Upper lobe of right lung (tissue), 1 donor: ENCODE results near the gene NVL. TPM values are rescaled to one million over a fixed set of nuclear protein-coding genes. Genes with fewer than 3 reads are reported as not detected.

Experiments used
- ATAC-seq: fragments of 200-7000 bp; cut with Tn5 transposase; one replicate; pipeline ENCODE4 v1.9.1; 2020; ENCODE audit warnings: mild to moderate bottlenecking, moderate library complexity
- DNase-seq: peaks from one replicate; pipeline ENCODE4 v3.0.0-alpha.2; 2020
- H3K27ac ChIP-seq: fragments of 200-600 bp; one replicate; pipeline ENCODE4 v1.8.0; 2022
- H3K27me3 ChIP-seq: fragments of 200-600 bp; one replicate; pipeline ENCODE4 v1.8.0; 2022; ENCODE audit warnings: mild to moderate bottlenecking
- H3K36me3 ChIP-seq: fragments of 200-600 bp; one replicate; pipeline ENCODE4 v1.8.0; 2022
- H3K4me1 ChIP-seq: fragments of 200-600 bp; one replicate; pipeline ENCODE4 v1.8.0; 2022
- H3K4me3 ChIP-seq: fragments of 200-600 bp; one replicate; pipeline ENCODE4 v1.8.0; 2022; ENCODE audit warnings: mild to moderate bottlenecking
- H3K9me3 ChIP-seq: fragments of 200-600 bp; one replicate; pipeline ENCODE4 v1.8.0; 2022
- intact Hi-C: fragments of 100-400 bp; cut with DNase I; formaldehyde crosslinking; loops from one replicate; pipeline ENCODE4 v1.11.0; 2022
- total RNA-seq: library from RNA; stranded (reverse); fragmentation: NEBNext Ultra II Directional; extraction: Animal tissue kit (Norgen Biotek cat#: 25700); gene quantifications from one replicate; pipeline ENCODE4 v1.2.1, GENCODE V29; 2021
- TF ChIP-seq, protein P1 (sequence below): fragments of 200-600 bp; IDR thresholded peaks from one replicate; pipeline ENCODE4 v1.8.0; 2022; ENCODE audit warnings: antibody characterized with exemption
- donor health status: DM: no; HTN: yes; CAD: no; lungs with severe emphysema.

NVL gene
- total RNA-seq, 1 donor from 2014 or later = 24.1 TPM

DNA sequence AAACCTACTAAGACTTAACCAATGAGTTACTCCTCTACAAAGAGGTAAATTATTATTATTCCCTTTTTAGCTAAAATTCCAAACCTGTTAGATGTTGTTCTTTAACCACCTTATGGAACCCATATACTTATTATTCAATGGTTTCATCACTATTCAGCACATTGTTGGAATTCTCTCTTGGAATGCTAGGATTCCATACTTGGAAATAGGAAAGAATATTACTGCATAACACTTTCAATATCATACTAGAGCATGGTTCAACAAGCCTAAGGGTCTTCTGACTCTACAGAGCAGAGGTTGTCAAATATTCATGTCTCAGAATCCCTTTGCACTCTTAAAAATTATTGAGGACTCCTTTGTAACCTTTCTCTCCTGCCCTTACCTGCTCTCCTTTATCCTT, 77.5 kb downstream of the NVL start:
- TF ChIP-seq, protein P1, sequence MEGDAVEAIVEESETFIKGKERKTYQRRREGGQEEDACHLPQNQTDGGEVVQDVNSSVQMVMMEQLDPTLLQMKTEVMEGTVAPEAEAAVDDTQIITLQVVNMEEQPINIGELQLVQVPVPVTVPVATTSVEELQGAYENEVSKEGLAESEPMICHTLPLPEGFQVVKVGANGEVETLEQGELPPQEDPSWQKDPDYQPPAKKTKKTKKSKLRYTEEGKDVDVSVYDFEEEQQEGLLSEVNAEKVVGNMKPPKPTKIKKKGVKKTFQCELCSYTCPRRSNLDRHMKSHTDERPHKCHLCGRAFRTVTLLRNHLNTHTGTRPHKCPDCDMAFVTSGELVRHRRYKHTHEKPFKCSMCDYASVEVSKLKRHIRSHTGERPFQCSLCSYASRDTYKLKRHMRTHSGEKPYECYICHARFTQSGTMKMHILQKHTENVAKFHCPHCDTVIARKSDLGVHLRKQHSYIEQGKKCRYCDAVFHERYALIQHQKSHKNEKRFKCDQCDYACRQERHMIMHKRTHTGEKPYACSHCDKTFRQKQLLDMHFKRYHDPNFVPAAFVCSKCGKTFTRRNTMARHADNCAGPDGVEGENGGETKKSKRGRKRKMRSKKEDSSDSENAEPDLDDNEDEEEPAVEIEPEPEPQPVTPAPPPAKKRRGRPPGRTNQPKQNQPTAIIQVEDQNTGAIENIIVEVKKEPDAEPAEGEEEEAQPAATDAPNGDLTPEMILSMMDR = no peak
- no peak overlapping the region for H3K27ac ChIP-seq
- H3K27me3 ChIP-seq = no peaks in the 10 kb centered on the region
- H3K36me3 ChIP-seq = peaks cover 29% of the 10 kb centered on the region
- no peaks in the 10 kb centered on the region for H3K9me3 ChIP-seq
- H3K4me1 ChIP-seq = no peaks in the 10 kb centered on the region
- intact Hi-C loops = no loop called here
- H3K4me3 ChIP-seq = no peak overlapping the region
- ATAC-seq (no peak), DNase-seq (no peak)

DNA sequence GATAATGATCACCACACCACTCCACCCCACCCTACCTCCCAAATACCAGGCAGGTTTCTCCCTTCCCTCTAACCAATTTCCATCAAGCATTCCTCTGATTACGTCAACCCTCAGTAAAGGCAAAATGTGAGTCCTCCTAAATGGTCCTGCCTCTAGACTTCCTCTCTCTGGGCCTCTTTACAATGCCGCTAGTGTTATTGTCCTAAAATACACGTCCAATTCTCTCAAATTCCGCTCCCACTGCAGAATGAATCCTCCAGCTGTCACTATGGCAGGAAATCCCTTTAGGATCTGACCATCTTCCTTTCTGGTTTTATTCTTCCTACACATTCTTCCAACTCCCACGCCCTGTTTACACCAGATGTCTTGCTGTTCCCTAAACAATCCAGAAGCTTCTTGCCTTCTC, 78.2 kb downstream of the NVL start:
- Histone ChIP-seq H3K9me3 (no peaks in the 10 kb centered on the region), H3K4me3 (no peak overlapping the region), H3K4me1 (no peaks in the 10 kb centered on the region), H3K36me3 (peaks cover 33% of the 10 kb centered on the region), H3K27me3 (no peaks in the 10 kb centered on the region), H3K27ac (no peak overlapping the region)
- intact Hi-C loops = no loop called here
- DNase-seq (no peak), ATAC-seq (no peak)
- TF ChIP-seq, protein P1 = no peak

DNA sequence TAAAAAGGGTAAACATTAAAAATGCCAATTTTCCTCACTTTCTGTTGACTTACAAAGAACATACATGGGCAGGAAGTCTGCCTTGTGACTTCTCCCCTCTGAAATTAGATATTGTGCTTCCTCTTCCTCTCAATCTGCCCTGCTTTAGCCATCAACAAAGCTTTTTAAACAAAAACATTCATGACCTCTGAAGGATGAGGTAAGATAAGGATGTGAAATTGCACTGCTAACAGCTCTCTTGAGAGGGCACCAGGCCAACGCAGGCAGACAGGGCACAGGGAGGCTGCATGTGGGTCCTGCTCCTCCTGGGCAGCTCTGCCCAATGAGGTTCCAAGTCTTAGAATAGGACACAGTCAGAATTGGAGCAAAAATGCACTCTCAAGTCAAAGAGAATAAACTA, 84.8 kb downstream of the NVL start:
- peak; percentile 73 for DNase-seq
- ATAC-seq = peak; percentile 92
- intact Hi-C loops = no loop called here
- H3K27ac ChIP-seq = peak overlapping the region; percentile 60
- H3K4me3 ChIP-seq = no peak overlapping the region
- peaks cover 13% of the 10 kb centered on the region for H3K4me1 ChIP-seq
- TF ChIP-seq, protein P1 = no peak
- H3K9me3 ChIP-seq = no peaks in the 10 kb centered on the region
- peaks cover 33% of the 10 kb centered on the region for H3K36me3 ChIP-seq
- no peaks in the 10 kb centered on the region for H3K27me3 ChIP-seq

DNA sequence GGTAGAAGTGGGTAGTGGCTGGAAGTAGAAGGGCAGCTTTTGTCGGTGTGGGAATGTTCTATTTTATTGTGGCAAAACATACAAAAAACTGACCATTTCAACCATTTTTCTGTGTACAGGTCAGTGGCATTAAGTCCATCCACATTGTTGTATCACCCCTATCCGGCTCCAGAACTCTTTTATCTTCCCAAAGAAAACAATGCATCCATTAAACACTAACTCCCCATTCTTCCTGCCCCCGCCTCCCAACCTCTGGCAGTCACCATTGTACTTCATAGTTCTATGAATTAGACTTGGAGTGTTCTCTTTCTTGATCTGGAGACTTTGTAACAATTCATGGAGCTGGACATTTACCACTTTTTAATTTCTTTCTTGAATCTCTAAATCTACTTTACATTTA, 91.2 kb downstream of the NVL start:
- intact Hi-C loops = no loop called here
- peaks cover 10% of the 10 kb centered on the region for H3K4me1 ChIP-seq
- H3K4me3 ChIP-seq = no peak overlapping the region
- ATAC-seq = no peak
- no peak overlapping the region for H3K27ac ChIP-seq
- no peaks in the 10 kb centered on the region for H3K27me3 ChIP-seq
- TF ChIP-seq, protein P1 = no peak
- H3K9me3 ChIP-seq = no peaks in the 10 kb centered on the region
- peaks cover 24% of the 10 kb centered on the region for H3K36me3 ChIP-seq
- no peak for DNase-seq

DNA sequence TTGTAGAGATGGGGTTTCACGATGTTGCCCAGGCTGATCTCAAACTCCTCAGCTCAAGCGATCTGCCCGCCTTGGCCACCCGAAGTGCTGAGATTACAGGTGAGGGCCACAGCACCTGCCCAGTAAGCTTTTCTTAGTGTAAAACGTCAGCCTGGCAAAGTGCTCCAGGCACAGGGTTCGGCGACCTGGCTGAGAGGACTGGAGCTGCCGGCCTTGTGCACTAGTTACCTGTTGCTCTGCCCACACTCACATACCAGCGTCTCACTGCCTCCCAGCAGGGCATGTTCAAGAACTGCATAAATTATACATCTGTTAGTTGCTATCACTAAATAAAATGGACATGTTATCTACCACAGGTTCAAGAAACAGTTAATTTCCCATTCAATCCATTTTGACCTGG, 91.8 kb downstream of the NVL start:
- Histone ChIP-seq H3K36me3 (peaks cover 24% of the 10 kb centered on the region), H3K4me1 (peaks cover 10% of the 10 kb centered on the region), H3K9me3 (no peaks in the 10 kb centered on the region), H3K27me3 (no peaks in the 10 kb centered on the region), H3K27ac (no peak overlapping the region), H3K4me3 (no peak overlapping the region)
- peak; percentile 78 for ATAC-seq
- intact Hi-C loops = no loop called here
- TF ChIP-seq, protein P1 = no peak
- DNase-seq = no peak
